Fibroblast of villous mesenchyme (primary cell): ENCODE measurements around the gene ADAMTS2. TPM values are rescaled to one million over a fixed set of nuclear protein-coding genes. Genes with fewer than 3 reads are reported as not detected.

Experiments
- DNase-seq: peaks from one replicate; pipeline ENCODE4 v3.0.0-alpha.2; 2010; ENCODE audit warnings: low read depth
- H3K4me3 ChIP-seq: 2 replicates; pipeline ENCODE4 v1.5.1; 2011; ENCODE audit warnings: low read depth, mild to moderate bottlenecking, low read length
- CTCF ChIP-seq: IDR thresholded peaks from 2 replicates; pipeline ENCODE4 v1.5.1; 2012; ENCODE audit warnings: low read depth, mild to moderate bottlenecking, low read length; ENCODE audit not compliant: insufficient read depth
- total RNA-seq: library from RNA; depleted of rRNA; stranded (reverse); fragments of >200 nt; gene quantifications from 2 replicates; pipeline ENCODE4 v1.2.3, GENCODE V29; 2012

Gene ADAMTS2
- 30.2 and 44.5 TPM in 2 replicates for total RNA-seq

- DNase-seq = peak; percentile 65
- peak within 1 kb of the TSS; percentile 82 for H3K4me3 ChIP-seq
- TF ChIP-seq CTCF = no peak
These were observed at the start of gene ADAMTS2 for GRCh38 chr5:179345433-179346321. ADAMTS2 (minus strand) TSS chr5:179345461; CDS start chr5:179345328, 133 bp downstream.

GRCh38 chr5:179393078-179393477 is 47.8 kb upstream of the ADAMTS2 start:
- peak; percentile 59 for DNase-seq
- no peak for TF ChIP-seq CTCF
- no peak overlapping the region for H3K4me3 ChIP-seq

- no peak for DNase-seq
- no peak for TF ChIP-seq CTCF
- H3K4me3 ChIP-seq = no peak overlapping the region
These were observed 42.2 kb upstream of the ADAMTS2 start for GRCh38 chr5:179387151-179388110.

- no peak overlapping the region for H3K4me3 ChIP-seq
- no peak for DNase-seq
- TF ChIP-seq CTCF = no peak
These were observed 40.7 kb upstream of the ADAMTS2 start for GRCh38 chr5:179385914-179386313.

- no peak overlapping the region for H3K4me3 ChIP-seq
- no peak for DNase-seq
- no peak for TF ChIP-seq CTCF
These were observed 37.2 kb upstream of the ADAMTS2 start for GRCh38 chr5:179382486-179382885.

- no peak overlapping the region for H3K4me3 ChIP-seq
- no peak for TF ChIP-seq CTCF
- DNase-seq = no peak
These were observed 36.4 kb upstream of the ADAMTS2 start for GRCh38 chr5:179381691-179382090.
